ENCODE measurements around the gene KIAA1671. TPM values are rescaled to one million over a fixed set of nuclear protein-coding genes. Genes with fewer than 3 reads are reported as not detected.

The KIAA1671 gene
- polyA plus RNA-seq, 5 donors, result 18.5 to 22.7 (median 19.8) TPM

GRCh38 chr22:25090225-25090890, 137.8 kb downstream of the KIAA1671 start:
- no peak for DNase-seq

DNA sequence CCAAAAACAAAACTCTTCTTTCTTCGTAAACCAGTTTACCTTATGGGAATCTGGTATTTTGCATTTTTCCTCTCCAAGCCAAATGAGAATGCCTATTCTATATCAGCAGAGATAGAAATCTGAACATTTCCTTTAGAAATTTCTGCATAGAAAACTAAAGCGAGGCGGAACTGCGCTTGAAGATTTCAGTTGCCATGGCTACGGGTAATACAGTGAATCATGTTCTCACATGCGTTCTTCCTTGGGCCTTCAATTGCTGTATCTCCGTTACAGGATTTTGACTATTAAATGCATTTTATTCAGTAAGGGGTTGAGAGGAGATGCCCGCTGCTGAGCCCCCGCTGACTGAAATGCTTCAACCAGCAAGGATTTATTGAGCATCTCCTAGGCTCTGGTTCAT, 138.9 kb downstream of the KIAA1671 start:
- DNase-seq, result no peak

GRCh38 chr22:25092119-25092518, 139.6 kb downstream of the KIAA1671 start:
- DNase-seq, result no peak

GRCh38 chr22:25094579-25094978, 142.1 kb downstream of the KIAA1671 start:
- DNase-seq, result no peak

GRCh38 chr22:25095869-25096268, 143.4 kb downstream of the KIAA1671 start:
- DNase-seq, result no peak

- no peak for DNase-seq
These were observed 144.3 kb downstream of the KIAA1671 start for GRCh38 chr22:25096638-25097405.

DNA sequence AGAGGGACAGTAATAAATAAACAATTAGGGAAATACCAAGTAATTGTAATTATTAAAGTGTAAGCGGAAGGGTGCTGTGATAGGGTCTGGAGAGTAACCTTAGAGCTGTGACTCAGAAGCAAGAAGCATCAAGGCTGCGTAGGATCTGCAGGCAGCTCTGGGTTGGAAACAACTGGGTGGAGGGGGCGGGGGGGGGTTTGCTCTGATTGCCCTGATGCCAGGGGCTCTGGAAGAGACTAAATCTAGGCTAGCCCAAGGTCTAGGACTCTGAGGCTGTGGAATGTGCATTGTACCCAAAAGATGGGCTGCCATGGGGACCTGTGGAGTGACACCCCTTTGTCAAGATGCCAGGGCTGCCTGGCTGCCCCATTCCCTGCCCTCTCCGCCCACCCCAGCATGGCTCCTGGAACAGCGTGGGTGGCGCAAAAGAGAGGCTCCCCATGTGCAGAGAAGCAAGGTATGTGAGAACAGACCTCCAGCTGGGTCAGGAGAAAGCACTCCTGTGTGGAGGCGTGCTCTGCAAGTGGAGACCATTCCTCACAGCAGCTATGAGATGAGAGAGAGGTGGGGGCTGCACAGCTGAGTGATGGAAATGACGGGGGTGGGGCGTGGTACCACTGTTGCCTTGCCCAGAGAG, 146.0 kb downstream of the KIAA1671 start:
- no peak for DNase-seq

DNA sequence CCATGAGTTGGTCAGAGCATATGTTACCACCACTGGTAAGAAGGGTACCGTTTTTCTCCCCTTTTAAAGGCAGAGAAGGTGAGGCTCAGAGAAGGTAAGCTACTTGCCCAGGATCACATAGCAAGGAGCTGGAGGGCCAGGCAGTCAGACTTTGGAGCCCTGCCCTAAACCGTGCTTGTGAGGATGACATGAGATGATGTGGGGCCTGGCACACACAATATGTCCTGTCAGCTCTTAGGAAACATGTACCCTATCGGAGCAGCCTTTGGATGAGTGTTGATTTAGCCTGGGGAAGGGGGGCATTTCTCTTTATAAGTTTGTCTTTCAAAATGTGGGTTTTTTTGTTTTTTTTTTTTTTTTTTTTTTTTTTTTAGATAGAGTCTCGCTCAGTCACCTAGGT, 146.7 kb downstream of the KIAA1671 start:
- no peak for DNase-seq

GRCh38 chr22:25100402-25100801, 147.9 kb downstream of the KIAA1671 start:
- no peak for DNase-seq

DNA sequence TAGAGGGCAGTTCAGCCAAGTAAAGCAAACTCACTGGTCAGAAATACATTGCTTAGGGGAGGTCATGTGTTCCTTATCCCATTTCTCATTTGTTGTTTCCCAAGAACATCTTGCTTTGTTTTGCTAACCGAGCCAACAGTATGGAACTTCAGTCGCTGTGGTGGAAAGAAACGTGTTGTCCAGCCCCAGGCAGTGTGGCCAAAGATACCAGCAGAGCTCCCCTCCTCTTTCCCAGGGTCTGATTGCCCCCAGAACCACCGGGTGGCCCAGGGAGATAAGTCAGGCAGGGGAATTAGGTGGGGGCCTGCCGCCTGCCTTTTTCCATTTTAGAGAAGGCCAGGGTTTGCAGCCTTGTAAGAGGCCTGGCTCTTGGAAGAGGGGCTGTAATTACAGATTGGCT, 148.4 kb downstream of the KIAA1671 start:
- DNase-seq, result no peak

DNA sequence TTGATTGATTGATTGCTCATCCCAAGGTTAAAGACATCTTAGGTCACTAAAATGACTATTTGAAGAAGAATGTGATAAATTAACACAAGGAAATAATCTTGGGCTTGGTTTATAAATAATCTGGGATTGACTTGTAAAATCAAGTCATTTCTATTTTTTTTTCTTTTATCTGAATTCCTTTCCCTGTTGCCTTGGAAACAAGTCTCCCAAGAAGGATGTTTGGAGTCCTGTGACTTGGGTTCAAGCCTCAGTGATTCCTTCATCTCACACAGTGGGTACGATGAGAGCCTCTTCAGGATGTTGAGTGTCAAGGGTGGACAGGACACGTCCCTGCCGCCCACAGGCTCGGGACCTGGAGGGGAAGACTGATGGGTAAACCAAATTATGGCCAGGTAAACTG, 149.0 kb downstream of the KIAA1671 start:
- DNase-seq, result no peak

- DNase-seq, result no peak
These were observed 149.5 kb downstream of the KIAA1671 start for GRCh38 chr22:25101986-25102385.

GRCh38 chr22:25102722-25103121, 150.2 kb downstream of the KIAA1671 start:
- no peak for DNase-seq

DNA sequence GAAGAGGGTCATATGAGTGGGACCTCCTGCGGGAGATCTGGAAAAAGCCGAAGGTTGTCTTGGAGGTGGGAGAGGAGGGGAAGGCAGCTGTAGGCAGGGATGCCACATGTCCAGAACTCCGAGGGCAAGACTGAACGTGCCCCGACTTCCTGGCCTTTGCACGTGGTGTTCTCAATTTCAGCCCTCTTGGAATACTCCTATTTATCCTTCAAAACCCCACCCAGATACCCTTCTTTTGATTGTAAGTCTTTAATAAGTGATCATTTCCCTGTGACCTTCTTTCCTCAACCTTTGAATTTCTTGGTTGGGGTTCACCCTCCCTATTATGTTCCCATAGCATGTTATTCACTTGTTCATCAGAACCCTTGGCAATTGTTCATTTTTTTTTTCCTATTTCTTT, 151.9 kb downstream of the KIAA1671 start:
- no peak for DNase-seq

GRCh38 chr22:25105817-25106650, 153.5 kb downstream of the KIAA1671 start:
- DNase-seq, result no peak

DNA sequence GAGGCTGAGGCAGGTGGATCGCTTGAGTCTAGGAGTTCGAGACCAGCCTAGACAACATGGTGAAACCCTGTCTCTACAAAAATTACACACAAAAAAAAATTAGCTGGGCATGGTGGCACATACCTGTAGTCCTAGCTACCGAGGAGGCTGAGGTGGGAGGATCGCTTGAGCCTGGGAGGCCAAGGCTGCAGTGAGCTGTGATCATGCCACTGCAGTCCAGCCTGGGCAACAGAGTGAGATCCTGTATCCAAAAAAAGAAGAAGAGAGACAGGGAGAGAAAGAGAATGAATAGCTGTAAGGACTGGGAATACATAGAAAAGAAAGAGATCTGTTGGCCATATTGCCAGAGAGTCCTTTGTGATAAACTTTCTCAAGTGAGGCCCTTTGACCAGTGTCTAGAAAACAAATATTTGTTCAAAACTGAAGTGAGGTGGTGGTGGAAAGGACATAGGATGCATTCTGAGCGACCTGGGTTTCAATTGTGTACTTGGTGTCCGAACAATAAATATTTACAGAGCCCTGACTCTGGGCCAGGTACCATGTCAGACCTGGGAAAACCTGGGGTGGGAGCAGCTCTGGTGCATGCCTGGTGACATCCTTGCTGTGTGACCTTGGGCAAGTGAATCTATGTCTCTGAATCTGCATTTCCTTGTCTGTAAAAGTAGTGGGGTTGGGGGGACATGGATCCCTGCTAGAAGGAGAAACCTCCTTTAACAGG, 157.5 kb downstream of the KIAA1671 start:
- no peak for DNase-seq

DNA sequence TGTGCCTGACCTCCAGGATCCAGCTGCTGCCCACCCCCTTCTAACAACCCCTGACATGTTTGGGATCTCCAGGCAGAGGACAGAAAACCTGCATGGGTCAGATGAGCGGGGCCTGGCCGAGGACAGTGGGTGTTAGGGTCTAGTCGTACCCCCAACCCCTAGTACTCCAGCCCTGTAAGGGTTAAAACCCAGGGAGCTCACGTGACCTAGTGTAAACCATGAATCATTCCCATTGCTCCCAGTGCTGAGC, 158.0 kb downstream of the KIAA1671 start:
- DNase-seq, result no peak

GRCh38 chr22:25110846-25111578, 158.5 kb downstream of the KIAA1671 start:
- peak; percentile 63 to 74 for DNase-seq

GRCh38 chr22:25111579-25112517, 159.3 kb downstream of the KIAA1671 start:
- DNase-seq, result no peak
